Stimulated activated memory B cell treated with anti-CD40 and anti-IgM and Interleukin-4, amounts not matched to agents 10 μg/mL and 1 μg/mL and 100 μg/mL, for 72 hours (primary cell): ENCODE results near the gene PRKAA1.

Experiments used
- ATAC-seq: fragments of 150-1000 bp; cut with Tn5 transposase; 2 replicates; pipeline ENCODE4 v1.10.0; 2021
- H3K27ac Mint-ChIP-seq: one replicate; pipeline ENCODE4 v1.8.0; 2022; ENCODE audit warnings: mild to moderate bottlenecking, mixed read lengths
- H3K27me3 Mint-ChIP-seq: one replicate; pipeline ENCODE4 v1.8.0; 2022; ENCODE audit warnings: mixed read lengths
- H3K36me3 Mint-ChIP-seq: one replicate; pipeline ENCODE4 v1.8.0; 2022; ENCODE audit warnings: mixed read lengths
- H3K4me1 Mint-ChIP-seq: one replicate; pipeline ENCODE4 v1.8.0; 2022; ENCODE audit warnings: mixed read lengths
- H3K4me3 Mint-ChIP-seq: one replicate; pipeline ENCODE4 v1.8.0; 2022; ENCODE audit warnings: mild to moderate bottlenecking, moderate library complexity, mixed read lengths
- H3K9me3 Mint-ChIP-seq: one replicate; pipeline ENCODE4 v1.8.0; 2022; ENCODE audit warnings: mixed read lengths

The PRKAA1 gene

DNA sequence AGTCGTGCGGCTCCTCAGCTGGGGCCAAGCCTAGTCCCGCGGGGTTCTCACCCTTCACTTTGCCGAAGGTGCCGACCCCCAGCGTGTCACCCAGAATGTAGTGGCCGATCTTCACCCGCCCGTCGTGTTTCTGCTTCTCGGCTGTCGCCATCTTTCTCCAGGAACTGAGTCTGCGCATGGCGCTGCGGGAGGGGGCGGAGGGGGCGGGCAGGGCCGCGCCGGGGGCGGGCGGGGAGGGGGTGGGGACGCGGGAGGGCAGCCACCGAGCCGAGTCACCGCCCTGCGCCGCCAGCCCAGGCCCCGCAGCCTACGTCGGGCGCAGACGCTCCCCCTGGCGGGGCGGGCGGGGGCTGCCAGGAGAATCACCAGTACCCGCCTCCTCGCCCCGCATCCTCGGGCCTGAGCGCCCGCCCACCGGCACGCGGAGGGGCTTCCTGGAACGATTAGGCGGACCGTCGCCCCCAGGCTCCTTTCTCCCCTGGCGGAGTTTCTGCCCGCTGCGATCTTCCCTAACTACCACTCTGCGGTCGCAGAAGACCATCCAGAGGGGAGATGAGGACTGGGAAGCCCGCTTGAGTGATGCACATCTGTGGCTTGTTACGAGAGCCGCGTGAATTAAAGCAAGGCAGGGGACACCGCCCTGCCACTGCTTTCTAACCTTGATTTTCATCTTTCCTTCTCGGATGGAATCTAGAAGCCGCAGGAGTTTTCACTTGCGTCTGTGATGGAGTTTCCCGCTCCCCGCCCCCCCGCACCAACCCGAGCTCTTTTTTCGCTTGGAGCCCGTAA, at the start of gene PRKAA1:
Gene PRKAA1 (minus strand): TSS at position 363 of the 789 bp plus-strand sequence. CDS start 185 bp downstream, at position 178.
- Mint-ChIP-seq H3K27ac (peak within 1 kb of the TSS; percentile 96), H3K9me3 (no peaks in the 10 kb centered on the region), H3K36me3 (peaks cover 17% of the 10 kb centered on the region), H3K4me1 (peaks cover 46% of the 10 kb centered on the region), H3K4me3 (peak within 1 kb of the TSS; percentile 96), H3K27me3 (no peaks in the 10 kb centered on the region)
- peak; percentile 98 for ATAC-seq

DNA sequence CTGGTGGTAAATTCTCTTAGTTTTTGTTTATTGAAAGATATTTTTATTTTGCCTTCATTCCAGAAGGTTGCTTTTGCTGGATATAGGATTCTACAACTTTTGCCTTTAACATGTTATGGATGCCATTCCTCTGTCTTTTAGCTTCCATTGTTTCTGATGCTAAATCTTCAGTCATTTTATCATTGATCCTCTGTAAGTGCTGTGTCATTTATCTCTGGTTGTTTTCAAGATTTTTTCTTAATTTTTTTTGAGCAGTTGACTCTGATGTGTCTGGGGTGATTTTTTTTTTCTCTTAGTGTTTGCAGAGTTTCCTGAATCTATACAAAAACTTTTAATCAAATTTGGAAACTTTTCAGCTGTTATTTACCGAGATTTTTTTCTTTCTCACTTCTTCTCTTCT, 49.4 kb upstream of the PRKAA1 start:
- no peak overlapping the region for H3K4me3 Mint-ChIP-seq
- peaks cover 9% of the 10 kb centered on the region for H3K4me1 Mint-ChIP-seq
- H3K9me3 Mint-ChIP-seq = no peaks in the 10 kb centered on the region
- peaks cover 10% of the 10 kb centered on the region for H3K27me3 Mint-ChIP-seq
- H3K36me3 Mint-ChIP-seq = no peaks in the 10 kb centered on the region
- ATAC-seq = no peak
- no peak overlapping the region for H3K27ac Mint-ChIP-seq

- Mint-ChIP-seq H3K4me3 (no peak overlapping the region), H3K27ac (no peak overlapping the region), H3K4me1 (peaks cover 12% of the 10 kb centered on the region), H3K9me3 (no peaks in the 10 kb centered on the region), H3K27me3 (peaks cover 14% of the 10 kb centered on the region), H3K36me3 (no peaks in the 10 kb centered on the region)
- ATAC-seq = no peak
Measured at GRCh38 chr5:40846371-40846770, 48.2 kb upstream of the PRKAA1 start.

GRCh38 chr5:40844565-40844964, 46.4 kb upstream of the PRKAA1 start:
- peaks cover 19% of the 10 kb centered on the region for H3K27me3 Mint-ChIP-seq
- no peaks in the 10 kb centered on the region for H3K9me3 Mint-ChIP-seq
- ATAC-seq = no peak
- H3K4me3 Mint-ChIP-seq = no peak overlapping the region
- peaks cover 13% of the 10 kb centered on the region for H3K4me1 Mint-ChIP-seq
- H3K36me3 Mint-ChIP-seq = no peaks in the 10 kb centered on the region
- H3K27ac Mint-ChIP-seq = no peak overlapping the region

DNA sequence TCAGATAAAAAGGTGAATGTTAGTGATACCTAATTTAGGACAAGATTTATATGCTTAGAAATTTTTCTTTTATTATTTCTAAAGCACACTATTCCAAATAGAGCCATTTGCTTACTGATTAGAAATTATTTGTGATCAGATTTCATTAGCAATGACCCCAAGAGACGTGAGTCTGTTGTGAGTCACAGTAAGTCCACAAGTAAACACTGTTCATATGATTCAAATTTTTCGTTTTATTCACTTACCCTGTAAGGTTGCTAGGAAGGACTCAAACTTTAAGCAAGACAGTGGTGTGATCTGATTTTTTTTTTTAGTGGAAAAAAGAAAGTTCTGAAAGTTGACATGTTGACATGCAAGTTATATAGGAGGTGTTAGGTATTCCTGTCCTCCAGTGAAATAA, 44.2 kb upstream of the PRKAA1 start:
- ATAC-seq = no peak
- Mint-ChIP-seq H3K9me3 (no peaks in the 10 kb centered on the region), H3K4me3 (no peak overlapping the region), H3K4me1 (peaks cover 7% of the 10 kb centered on the region), H3K27me3 (peaks cover 19% of the 10 kb centered on the region), H3K36me3 (no peaks in the 10 kb centered on the region), H3K27ac (no peak overlapping the region)

GRCh38 chr5:40841068-40841805, 43.1 kb upstream of the PRKAA1 start, which contains the start of gene CARD6:
CARD6 (plus strand) TSS chr5:40841367; CDS start chr5:40841383, 16 bp downstream.
- peaks cover 19% of the 10 kb centered on the region for H3K27me3 Mint-ChIP-seq
- ATAC-seq = no peak
- no peaks in the 10 kb centered on the region for H3K9me3 Mint-ChIP-seq
- no peaks in the 10 kb centered on the region for H3K36me3 Mint-ChIP-seq
- peaks cover 7% of the 10 kb centered on the region for H3K4me1 Mint-ChIP-seq
- H3K4me3 Mint-ChIP-seq = peak within 1 kb of the TSS; percentile 80
- peak within 1 kb of the TSS; percentile 83 for H3K27ac Mint-ChIP-seq

GRCh38 chr5:40838086-40838485, 39.9 kb upstream of the PRKAA1 start:
- no peak for ATAC-seq
- no peak overlapping the region for H3K4me3 Mint-ChIP-seq
- no peaks in the 10 kb centered on the region for H3K9me3 Mint-ChIP-seq
- no peak overlapping the region for H3K27ac Mint-ChIP-seq
- H3K27me3 Mint-ChIP-seq = peaks cover 12% of the 10 kb centered on the region
- peaks cover 18% of the 10 kb centered on the region for H3K36me3 Mint-ChIP-seq
- H3K4me1 Mint-ChIP-seq = peaks cover 28% of the 10 kb centered on the region

GRCh38 chr5:40834849-40835787, 36.9 kb upstream of the PRKAA1 start, which contains the start of gene RPL37:
RPL37 (minus strand) TSS chr5:40835222; CDS start chr5:40835185, 37 bp downstream.
- no peaks in the 10 kb centered on the region for H3K27me3 Mint-ChIP-seq
- peak; percentile 99 for ATAC-seq
- peak within 1 kb of the TSS; percentile 89 for H3K4me3 Mint-ChIP-seq
- no peaks in the 10 kb centered on the region for H3K9me3 Mint-ChIP-seq
- H3K27ac Mint-ChIP-seq = peak within 1 kb of the TSS; percentile 80
- peaks cover 31% of the 10 kb centered on the region for H3K4me1 Mint-ChIP-seq
- peaks cover 44% of the 10 kb centered on the region for H3K36me3 Mint-ChIP-seq

- Mint-ChIP-seq H3K36me3 (peaks cover 51% of the 10 kb centered on the region), H3K4me3 (peak overlapping the region; percentile 89), H3K27me3 (no peaks in the 10 kb centered on the region), H3K27ac (peak overlapping the region; percentile 80), H3K4me1 (peaks cover 33% of the 10 kb centered on the region), H3K9me3 (no peaks in the 10 kb centered on the region)
- ATAC-seq = no peak
Measured at GRCh38 chr5:40834391-40834848, 36.2 kb upstream of the PRKAA1 start.

DNA sequence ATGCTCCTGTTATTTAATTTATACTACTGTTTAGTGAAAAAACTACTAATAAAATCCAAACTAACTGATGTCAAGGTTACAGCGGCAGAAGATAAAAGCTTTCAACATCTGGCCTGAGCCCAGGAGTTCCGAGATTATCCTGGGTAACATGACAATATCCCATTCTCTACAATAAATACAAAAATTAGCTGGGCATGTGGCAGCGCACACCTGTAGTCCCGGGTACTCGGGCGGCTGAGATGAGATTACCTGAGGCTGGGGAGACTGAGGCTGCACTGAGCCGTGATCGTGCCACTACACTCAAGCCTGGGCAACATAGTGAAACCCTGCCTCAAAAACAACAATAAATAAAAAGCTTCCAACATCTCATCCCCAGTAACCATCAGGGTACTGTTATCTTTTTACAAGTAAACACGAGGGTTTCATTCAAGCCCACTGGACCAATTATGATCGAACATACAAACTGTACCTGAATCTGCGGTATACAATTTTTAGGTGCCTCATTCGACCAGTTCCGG, 35.6 kb upstream of the PRKAA1 start:
- H3K4me3 Mint-ChIP-seq = peak overlapping the region; percentile 89
- peak overlapping the region; percentile 80 for H3K27ac Mint-ChIP-seq
- H3K36me3 Mint-ChIP-seq = peaks cover 57% of the 10 kb centered on the region
- H3K27me3 Mint-ChIP-seq = no peaks in the 10 kb centered on the region
- ATAC-seq = no peak
- H3K9me3 Mint-ChIP-seq = no peaks in the 10 kb centered on the region
- H3K4me1 Mint-ChIP-seq = peaks cover 40% of the 10 kb centered on the region

DNA sequence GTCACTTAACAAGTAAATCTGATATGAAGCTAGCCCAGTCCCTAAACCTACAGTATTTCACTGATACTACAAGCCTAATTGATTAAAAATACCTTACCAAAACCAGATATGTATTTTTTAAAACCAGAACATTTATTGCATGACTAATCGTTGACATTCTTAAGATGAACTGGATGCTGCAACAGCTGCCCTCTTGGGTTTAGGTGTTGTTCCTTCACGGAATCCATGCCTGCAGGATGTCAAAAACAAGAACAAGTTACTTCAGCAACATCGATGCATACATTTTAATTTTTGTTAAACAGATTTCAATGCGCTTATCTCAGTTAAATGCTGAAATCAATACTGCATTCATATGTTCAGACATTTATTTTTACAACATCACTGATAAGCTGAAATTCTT, 34.2 kb upstream of the PRKAA1 start:
- H3K27ac Mint-ChIP-seq = peak overlapping the region; percentile 80
- H3K4me1 Mint-ChIP-seq = peaks cover 54% of the 10 kb centered on the region
- H3K4me3 Mint-ChIP-seq = peak overlapping the region; percentile 59
- no peak for ATAC-seq
- no peaks in the 10 kb centered on the region for H3K27me3 Mint-ChIP-seq
- H3K9me3 Mint-ChIP-seq = no peaks in the 10 kb centered on the region
- peaks cover 72% of the 10 kb centered on the region for H3K36me3 Mint-ChIP-seq

GRCh38 chr5:40831346-40832210, 33.4 kb upstream of the PRKAA1 start:
- Mint-ChIP-seq H3K9me3 (no peaks in the 10 kb centered on the region), H3K36me3 (peaks cover 75% of the 10 kb centered on the region), H3K4me3 (peak overlapping the region; percentile 59), H3K4me1 (peaks cover 54% of the 10 kb centered on the region), H3K27ac (peak overlapping the region; percentile 80), H3K27me3 (no peaks in the 10 kb centered on the region)
- ATAC-seq = peak; percentile 35

GRCh38 chr5:40829748-40830533, 31.8 kb upstream of the PRKAA1 start:
- Mint-ChIP-seq H3K27ac (no peak overlapping the region), H3K9me3 (no peaks in the 10 kb centered on the region), H3K4me1 (peaks cover 45% of the 10 kb centered on the region), H3K27me3 (no peaks in the 10 kb centered on the region), H3K4me3 (no peak overlapping the region), H3K36me3 (peaks cover 80% of the 10 kb centered on the region)
- ATAC-seq = no peak
